ENCODE results near the gene CORO7. TPM values are rescaled to one million over a fixed set of nuclear protein-coding genes. Genes with fewer than 3 reads are reported as not detected.
A peak's percentile ranks its signal among the peaks of the same experiment; 100 is the strongest.

CORO7 gene
- polyA plus RNA-seq, 1 experiment, result 13.8 TPM

- no peak for TF ChIP-seq CTCF (IDR thresholded peaks at IDR 0.05; ENCODE audit: insufficient read depth, low read depth, low read length)
- Histone ChIP-seq H3K36me3 (ENCODE audit: control insufficient read depth, insufficient read depth, low read length) (0 out of 2 replicates have a peak, but pooled peaks cover 1% of the 10 kb centered on the region), H3K27me3 (ENCODE audit: control insufficient read depth, insufficient read depth, low read length) (no peaks in the 10 kb centered on the region), H3K4me3 (ENCODE audit: low read depth, low read length) (peak overlapping the region; percentile 59)
- POLR2A ChIA-PET, result no interaction called here
- DNase-seq (ENCODE audit: low read depth), result no peak
- CTCF ChIA-PET, result interaction anchor here (0.5 to 0.6 kb wide), 2 partner anchors 42 to 111 kb away, joined by 3 to 4 read pairs; no protein-coding TSS in a partner anchor
These were observed 10.5 kb upstream of the CORO7 start for GRCh38 chr16:4426722-4427372.

- TF ChIP-seq CTCF (IDR thresholded peaks at IDR 0.05; ENCODE audit: insufficient read depth, low read depth, low read length), result no peak
- ChIA-PET CTCF (no interaction called here), POLR2A (no interaction called here)
- no peak for DNase-seq (ENCODE audit: low read depth)
- Histone ChIP-seq H3K27me3 (ENCODE audit: control insufficient read depth, insufficient read depth, low read length) (no peaks in the 10 kb centered on the region), H3K4me3 (ENCODE audit: low read depth, low read length) (peak overlapping the region; percentile 59), H3K36me3 (ENCODE audit: control insufficient read depth, insufficient read depth, low read length) (0 out of 2 replicates have a peak, but pooled peaks cover 1% of the 10 kb centered on the region)
These were observed 9.8 kb upstream of the CORO7 start for GRCh38 chr16:4426021-4426684.

GRCh38 chr16:4425378-4426020 lies 9.1 kb upstream of the CORO7 start, which contains the start of gene DNAJA3:
TSS of gene DNAJA3 (plus strand) at chr16:4425868. CDS start at chr16:4425882, 14 bp downstream.
- peak; percentile 77 for DNase-seq (ENCODE audit: low read depth)
- ChIA-PET CTCF (no interaction called here), POLR2A (no interaction called here)
- Histone ChIP-seq H3K36me3 (ENCODE audit: control insufficient read depth, insufficient read depth, low read length) (0 out of 2 replicates have a peak, but pooled peaks cover 1% of the 10 kb centered on the region), H3K4me3 (ENCODE audit: low read depth, low read length) (peak within 1 kb of the TSS; percentile 59), H3K27me3 (ENCODE audit: control insufficient read depth, insufficient read depth, low read length) (no peaks in the 10 kb centered on the region)
- TF ChIP-seq CTCF (IDR thresholded peaks at IDR 0.05; ENCODE audit: insufficient read depth, low read depth, low read length), result no peak

GRCh38 chr16:4420505-4421105 lies 4.2 kb upstream of the CORO7 start:
- H3K4me3 ChIP-seq (ENCODE audit: low read depth, low read length), result no peak overlapping the region
- ChIA-PET POLR2A (no interaction called here), CTCF (no interaction called here)
- no peaks in the 10 kb centered on the region for H3K27me3 ChIP-seq (ENCODE audit: control insufficient read depth, insufficient read depth, low read length)
- H3K36me3 ChIP-seq (ENCODE audit: control insufficient read depth, insufficient read depth, low read length), result no peaks in the 10 kb centered on the region
- no peak for DNase-seq (ENCODE audit: low read depth)
- no peak for TF ChIP-seq CTCF (IDR thresholded peaks at IDR 0.05; ENCODE audit: insufficient read depth, low read depth, low read length)
